K562 (cell line): ENCODE results near the gene ANXA4. TPM values are rescaled to one million over a fixed set of nuclear protein-coding genes. Genes with fewer than 3 reads are reported as not detected.

ENCODE experiments used
- ATAC-seq: fragments of 200-7000 bp; cut with Tn5 transposase; 3 replicates; pipeline ENCODE4 v1.9.1; 2020; ENCODE audit warnings: moderate library complexity
- BruUV-seq: library from RNA; stranded (reverse); fragments of 400-500 nt; replicated peaks from 2 replicates; lab custom pipeline; 2021; lab: Mats Ljungman, UMichigan
- CTCF ChIA-PET: fragments of 300-600 bp; formaldehyde crosslinking; extraction: SDS; loops from one replicate; lab custom pipeline; 2021; ENCODE audit warnings: low intra/inter-chr PET ratio; lab: Yijun Ruan, JAX
- POLR2A ChIA-PET: fragments of 300-600, 350-650 bp; sonication (Branson Sonifier 250); formaldehyde crosslinking; extraction: SDS; loops from one replicate; lab custom pipeline; 2021; ENCODE audit warnings: antibody characterized with exemption, inconsistent platforms; lab: Yijun Ruan, JAX
- DNase-seq, 4 experiments: peaks; one replicate each; pipeline versions ENCODE4 v3.0.0 to v3.0.0-alpha.2; 2011 to 2018; ENCODE audit warnings: low spot score in 3 of 4, mixed read lengths in 3 of 4; ENCODE audit errors: extremely low read depth in 1 of 4
- FAIRE-seq: peaks from 2 replicates; lab custom pipeline; 2011; peaks lifted over from hg19 to GRCh38; lab: Jason Lieb, UNC
- H2AFZ ChIP-seq: 2 replicates; pipeline ENCODE4 v1.6.0; 2011; ENCODE audit warnings: low read depth, low read length, control low read depth, inconsistent platforms
- H3K27ac ChIP-seq: fragments of 200-600 bp; 3 replicates; pipeline ENCODE4 v1.8.0; 2011; ENCODE audit warnings: low read depth, mild to moderate bottlenecking, control low read depth, inconsistent platforms, low read length, moderate library complexity, mixed read lengths; ENCODE audit errors: extremely low read depth
- H3K27me3 ChIP-seq, 2 experiments: fragments of 300-600 bp in 1 of 2; 2 replicates in 1 of 2; 3 replicates in 1 of 2; pipeline versions ENCODE4 v1.6.0 to v1.8.0; 2011; ENCODE audit warnings: inconsistent platforms in 2 of 2, low read length in 2 of 2, mild to moderate bottlenecking in 1 of 2, mixed read lengths in 1 of 2, moderate library complexity in 1 of 2; ENCODE audit not compliant: control insufficient read depth in 2 of 2, insufficient read depth in 2 of 2
- H3K36me3 ChIP-seq: fragments of 300-600 bp; 3 replicates; pipeline ENCODE4 v1.8.0; 2011; ENCODE audit warnings: mild to moderate bottlenecking, low read length, inconsistent platforms; ENCODE audit not compliant: control insufficient read depth, insufficient read depth
- H3K4me1 ChIP-seq, 2 experiments: fragments of 200-600 bp in 1 of 2; replicated peaks in 1 of 2; 2 replicates in 1 of 2; 3 replicates in 1 of 2; pipeline versions ENCODE4 v1.5.1 to v1.8.0; 2011; ENCODE audit warnings: inconsistent platforms in 2 of 2, low read length in 2 of 2, mild to moderate bottlenecking in 1 of 2, mixed read lengths in 1 of 2, moderate library complexity in 1 of 2; ENCODE audit not compliant: control insufficient read depth in 2 of 2, insufficient read depth in 2 of 2
- H3K4me2 ChIP-seq: 2 replicates; pipeline ENCODE4 v1.6.1; 2011; ENCODE audit warnings: low read length, control low read depth, inconsistent platforms, mixed read lengths; ENCODE audit not compliant: insufficient read depth
- H3K4me3 ChIP-seq: fragments of 200-600 bp; sonication (generic), shearing (Covaris generic); 2 replicates; pipeline ENCODE4 v1.5.1; 2016; ENCODE audit warnings: control low read depth, inconsistent platforms
- H3K79me2 ChIP-seq: fragments of 200-600 bp; 3 replicates; pipeline ENCODE4 v1.8.0; 2011; ENCODE audit warnings: low read length, inconsistent platforms; ENCODE audit not compliant: control insufficient read depth, insufficient read depth
- H3K9ac ChIP-seq, 2 experiments: 2 replicates each; pipeline versions ENCODE4 v1.6.0 to v1.6.1; 2011; ENCODE audit warnings: low read depth in 2 of 2, low read length in 2 of 2, control low read depth in 1 of 2, inconsistent platforms in 1 of 2, mild to moderate bottlenecking in 1 of 2, mixed read lengths in 1 of 2; ENCODE audit not compliant: insufficient read depth in 1 of 2
- H3K9me1 ChIP-seq: one replicate; pipeline ENCODE4 v1.6.0; 2011; ENCODE audit warnings: inconsistent platforms, mild to moderate bottlenecking, low read length, moderate library complexity; ENCODE audit not compliant: control insufficient read depth, insufficient read depth
- H3K9me3 ChIP-seq: replicated peaks from 2 replicates; pipeline ENCODE4 v1.5.1; 2011; ENCODE audit warnings: low read depth, low read length, inconsistent platforms; ENCODE audit not compliant: control insufficient read depth, insufficient read depth
- H4K20me1 ChIP-seq: replicated peaks from 2 replicates; pipeline ENCODE4 v1.6.1; 2011; ENCODE audit warnings: low read length, inconsistent platforms, mixed read lengths; ENCODE audit not compliant: control insufficient read depth, insufficient read depth
- ARID3A ChIP-seq: IDR thresholded peaks from 2 replicates; pipeline ENCODE4 v1.6.1; 2012; ENCODE audit warnings: low read depth, low read length, improper control_type of control experiment, borderline replicate concordance
- ATF4 ChIP-seq: fragments of 450-650 bp; formaldehyde crosslinking; IDR thresholded peaks from 2 replicates; pipeline ENCODE4 v1.4.0; 2022; ENCODE audit warnings: mild to moderate bottlenecking, moderate library complexity
- CHD1 ChIP-seq: fragments of 200-600 bp; sonication (generic); IDR thresholded peaks from one replicate; pipeline ENCODE4 v1.6.1; 2012; ENCODE audit warnings: mild to moderate bottlenecking, moderate library complexity, low read length, inconsistent platforms
- CHD2 ChIP-seq: IDR thresholded peaks from 2 replicates; pipeline ENCODE4 v1.6.1; 2011; ENCODE audit warnings: low read depth, low read length
- HNRNPL ChIP-seq: fragments of 200-400 bp; formaldehyde crosslinking; IDR thresholded peaks from 2 replicates; pipeline ENCODE4 v1.6.1; 2017; ENCODE audit warnings: low read depth, mild to moderate bottlenecking, low read length
- KAT2B ChIP-seq: IDR thresholded peaks from one replicate; pipeline ENCODE4 v1.6.1; 2012; ENCODE audit warnings: low read depth, mild to moderate bottlenecking, control low read depth, inconsistent platforms, low read length, moderate library complexity
- MYC ChIP-seq, 2 experiments: fragments of 250-450 bp in 1 of 2; sonication (Bioruptor Pico) in 1 of 2; IDR thresholded peaks; 2 replicates each; pipeline versions ENCODE4 v1.5.1 to v1.6.1; 2012 to 2021; ENCODE audit warnings: low read depth in 2 of 2, borderline replicate concordance in 1 of 2, improper control_type of control experiment in 1 of 2, low read length in 1 of 2, mild to moderate bottlenecking in 1 of 2, moderate library complexity in 1 of 2
- MYNN ChIP-seq, 2 experiments: sonication (generic); formaldehyde crosslinking in 1 of 2; IDR thresholded peaks; 2 replicates each; pipeline versions ENCODE4 v1.5.0 to v1.6.1; 2016 to 2020; ENCODE audit warnings: antibody characterized with exemption in 1 of 2, missing genetic modification reagents in 1 of 2
- RBM22 ChIP-seq: fragments of 200-400 bp; formaldehyde crosslinking; IDR thresholded peaks from 2 replicates; pipeline ENCODE4 v1.6.1; 2018; ENCODE audit warnings: low read length, low read depth; ENCODE audit not compliant: poor library complexity, severe bottlenecking
- SNRNP70 ChIP-seq: fragments of 200-400 bp; formaldehyde crosslinking; optimal IDR thresholded peaks from 2 replicates; pipeline ENCODE3; 2017; ENCODE audit warnings: low read depth, low read length
- ZNF398 ChIP-seq: fragments of 250-450 bp; sonication (Bioruptor Pico); IDR thresholded peaks from 2 replicates; pipeline ENCODE4 v1.8.0; 2021; ENCODE audit warnings: moderate library complexity, mild to moderate bottlenecking, inconsistent platforms
- WGBS: fragments of 100-300 bp; shearing (Covaris generic); methylation state at CpG from one replicate; pipeline ENCODE4 v1.1.6; 2016; ENCODE audit warnings: low coverage, mixed read lengths; ENCODE audit not compliant: insufficient coverage; ENCODE audit errors: missing lambda C conversion rate; 5-methylcytosine and 5-hydroxymethylcytosine counted together
- in situ Hi-C: fragments of 300-500 bp; cut with MboI; formaldehyde crosslinking; loops from 4 replicates; pipeline ENCODE4 v1.15.0; 2018; ENCODE audit warnings: inconsistent platforms, mixed read lengths
- intact Hi-C: fragments of 100-400 bp; cut with micrococcal nuclease; formaldehyde crosslinking; loops from 2 replicates; pipeline ENCODE4 v1.14.2; 2022
- polyA plus RNA-seq, 8 experiments: library from polyadenylated mRNA; depleted of rRNA in 4 of 8; stranded (reverse) in 5 of 8; unstranded in 3 of 8; fragments of >200 nt; fragmentation: Nextera tagmentation in 2 of 8; fragmentation: Illumina TruSeq in 1 of 8; extraction: Ambion mirVana in 2 of 8; extraction: Trizol in 1 of 8; gene quantifications; 2 replicates each; pipeline versions ENCODE4 v1.2.1 to v1.2.3, GENCODE V29; 2011 to 2014; ENCODE audit warnings: inconsistent platforms in 1 of 8, missing spikeins in 1 of 8
- total RNA-seq, 7 experiments: library from RNA; depleted of rRNA in 6 of 7; stranded (reverse); fragments of >200 nt in 6 of 7; fragmentation: Illumina TruSeq in 2 of 7; extraction: Trizol in 2 of 7; gene quantifications; 2 replicates each; pipeline versions ENCODE4 v1.2.1 to v1.2.3, GENCODE V29; 2011 to 2021; ENCODE audit warnings: low replicate concordance in 1 of 7

The ANXA4 gene
- total and polyA plus RNA-seq, 9 of the 15 experiments (the other 6 are each of a cell fraction or from before 2014, with no cell fraction given), result 3.4 to 13.6 (median 11.6) TPM

- TF ChIP-seq RBM22, result no peak
- TF ChIP-seq HNRNPL, result no peak
- TF ChIP-seq ZNF398 (CRISPR knock-in tag), result no peak
- TF ChIP-seq SNRNP70, result no peak
- TF ChIP-seq KAT2B, result no peak
- peak; percentile 46; the same call in 1 of the 2 replicates for TF ChIP-seq MYNN (IDR thresholded peaks at IDR 0.05)
- TF ChIP-seq MYNN (CRISPR knock-in tag; IDR thresholded peaks at IDR 0.05), result no peak
These were observed 17.3 kb upstream of the ANXA4 start (continued) for GRCh38 chr2:69724540-69725159.

GRCh38 chr2:69725706-69726360 is 16.1 kb upstream of the ANXA4 start:
- no peak overlapping the region for H3K4me2 ChIP-seq
- WGBS, result 71% methylated on average over 7 of the region's 7 CpGs
- no peak overlapping the region for H3K27ac ChIP-seq
- no peaks in the 10 kb centered on the region for H3K9me1 ChIP-seq
- no TSS peak for BruUV-seq
- POLR2A ChIA-PET, result interaction anchor here (1.3 to 2.3 kb wide), 4 partner anchors 9 to 417 kb away, joined by 3 to 9 read pairs (median 4); no protein-coding TSS in a partner anchor
- no peak for ATAC-seq
- peaks cover 6 to 7% of the 10 kb centered on the region in 2 experiments; a peak in 3 of 5 replicates for H3K4me1 ChIP-seq
- no peak overlapping the region for H3K4me3 ChIP-seq
- no peaks in the 10 kb centered on the region; a peak in 1 of 5 replicates for H3K27me3 ChIP-seq
- no peaks in the 10 kb centered on the region for H3K9me3 ChIP-seq
- in situ Hi-C loops (loop anchor here (10.0 kb wide), 2 partner anchors 339 to 409 kb away; no protein-coding TSS in a partner anchor), intact Hi-C loops (loop anchor here (2.0 to 10.0 kb wide), 4 partner anchors 187 to 579 kb away; partner anchors contain the start of gene FAM136A)
- H2AFZ ChIP-seq, result no peak overlapping the region
- no peak overlapping the region for H3K9ac ChIP-seq
- H4K20me1 ChIP-seq, result no peaks in the 10 kb centered on the region
- FAIRE-seq, result no peak
- DNase-seq, result no peak
- CTCF ChIA-PET, result interaction anchor here (2.1 kb wide), 1 partner anchor 91 kb away, joined by 28 read pairs; no protein-coding TSS in a partner anchor
- no peaks in the 10 kb centered on the region for H3K79me2 ChIP-seq
- no peaks in the 10 kb centered on the region for H3K36me3 ChIP-seq
- TF ChIP-seq MYC (IDR thresholded peaks at IDR 0.05; ENCODE audit: low read depth, low read length) (no peak), MYC (CRISPR knock-in tag; IDR thresholded peaks at IDR 0.05; ENCODE audit: borderline replicate concordance, low read depth) (no peak), ARID3A (no peak), ATF4 (no peak), CHD1 (no peak), CHD2 (no peak)
